Mammary epithelial cell (primary cell): Measurements from ENCODE around the gene SF3B6.
"Not testable (repeated sequence)": the region's sequence is repeated elsewhere in the genome, so short reads cannot be mapped to it uniquely, and the experiment has no call there.

Source experiments
- CTCF ChIP-seq, 2 donors: IDR thresholded peaks in 1 of 2; conservative IDR thresholded peaks in 1 of 2; 2 replicates each; pipeline ENCODE4 v1.5.1; 2011 to 2012; ENCODE audit warnings: inconsistent platforms in 2 of 2, low read length in 2 of 2, mild to moderate bottlenecking in 2 of 2, control low read depth in 1 of 2, low read depth in 1 of 2; ENCODE audit not compliant: insufficient read depth in 1 of 2; ENCODE audit errors: extremely low read depth in 1 of 2
- EZH2 ChIP-seq: IDR thresholded peaks from 2 replicates; pipeline ENCODE4 v1.6.1; 2012; ENCODE audit warnings: low read length, inconsistent platforms, borderline replicate concordance

- not testable (repeated sequence) for TF ChIP-seq EZH2; CTCF (conservative IDR thresholded peaks at IDR 0.05 in 1 of 2, IDR thresholded peaks at IDR 0.05 in 1 of 2; ENCODE audit: extremely low read depth in 1 of 2, insufficient read depth in 1 of 2, low read depth in 1 of 2, low read length in 2 of 2)
Observed at GRCh38 chr2:24109431-24109830, 33.3 kb upstream of the SF3B6 start.
